ENCODE results near the gene P4HA2. TPM values are rescaled to one million over a fixed set of nuclear protein-coding genes. Genes with fewer than 3 reads are reported as not detected.
A peak's percentile ranks its signal among the peaks of the same experiment; 100 is the strongest.

P4HA2 gene
- total and polyA plus RNA-seq, 2 of the 13 experiments (the other 11 are each of a cell fraction or from before 2014, with no cell fraction given): 37.7 to 126 TPM

DNA sequence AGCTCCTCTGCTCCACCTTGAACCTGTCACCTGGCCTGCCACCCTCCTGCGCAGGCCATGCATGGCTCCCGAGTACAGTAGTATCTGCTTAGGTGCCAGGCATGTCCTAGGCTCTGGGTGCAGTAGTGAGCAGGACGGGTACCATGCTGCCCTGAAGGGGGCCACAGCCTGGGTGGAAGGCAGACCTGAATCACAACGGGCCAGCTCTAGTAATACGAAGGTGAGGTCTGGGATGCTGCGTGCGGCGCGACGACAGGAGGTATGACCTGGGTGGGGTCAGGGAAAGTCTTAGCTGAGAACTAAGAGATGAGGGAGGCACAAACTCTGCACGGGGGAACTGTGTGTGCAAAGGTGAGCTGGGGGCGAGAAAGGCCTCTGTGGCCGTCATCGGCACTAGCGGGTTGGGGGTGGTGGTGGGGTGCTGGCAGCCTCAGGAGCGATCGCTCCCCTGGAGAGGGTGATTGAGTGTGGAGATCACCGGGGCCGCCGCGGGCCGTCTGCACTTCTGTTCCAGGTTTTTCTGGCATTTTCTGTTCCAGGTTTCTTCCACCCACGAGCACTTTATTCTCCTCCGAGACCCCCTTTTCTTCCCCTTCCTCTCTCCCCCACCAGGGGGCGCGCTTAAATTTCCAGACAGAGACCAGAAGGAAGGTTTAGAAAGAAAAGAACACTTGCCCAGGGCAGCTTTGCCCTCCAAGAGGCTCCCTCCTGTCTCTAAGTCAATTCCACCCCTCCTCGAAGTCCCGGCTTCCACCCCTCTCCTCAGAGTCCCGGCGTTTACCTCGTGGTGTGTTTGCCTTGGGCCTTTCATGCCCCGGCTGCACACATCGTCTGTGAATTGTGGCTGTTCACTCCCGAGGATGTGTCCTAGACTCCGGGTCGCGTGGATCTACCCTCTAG is 44.9 kb upstream of the P4HA2 start (continued):
- TF ChIP-seq, protein P1, sequence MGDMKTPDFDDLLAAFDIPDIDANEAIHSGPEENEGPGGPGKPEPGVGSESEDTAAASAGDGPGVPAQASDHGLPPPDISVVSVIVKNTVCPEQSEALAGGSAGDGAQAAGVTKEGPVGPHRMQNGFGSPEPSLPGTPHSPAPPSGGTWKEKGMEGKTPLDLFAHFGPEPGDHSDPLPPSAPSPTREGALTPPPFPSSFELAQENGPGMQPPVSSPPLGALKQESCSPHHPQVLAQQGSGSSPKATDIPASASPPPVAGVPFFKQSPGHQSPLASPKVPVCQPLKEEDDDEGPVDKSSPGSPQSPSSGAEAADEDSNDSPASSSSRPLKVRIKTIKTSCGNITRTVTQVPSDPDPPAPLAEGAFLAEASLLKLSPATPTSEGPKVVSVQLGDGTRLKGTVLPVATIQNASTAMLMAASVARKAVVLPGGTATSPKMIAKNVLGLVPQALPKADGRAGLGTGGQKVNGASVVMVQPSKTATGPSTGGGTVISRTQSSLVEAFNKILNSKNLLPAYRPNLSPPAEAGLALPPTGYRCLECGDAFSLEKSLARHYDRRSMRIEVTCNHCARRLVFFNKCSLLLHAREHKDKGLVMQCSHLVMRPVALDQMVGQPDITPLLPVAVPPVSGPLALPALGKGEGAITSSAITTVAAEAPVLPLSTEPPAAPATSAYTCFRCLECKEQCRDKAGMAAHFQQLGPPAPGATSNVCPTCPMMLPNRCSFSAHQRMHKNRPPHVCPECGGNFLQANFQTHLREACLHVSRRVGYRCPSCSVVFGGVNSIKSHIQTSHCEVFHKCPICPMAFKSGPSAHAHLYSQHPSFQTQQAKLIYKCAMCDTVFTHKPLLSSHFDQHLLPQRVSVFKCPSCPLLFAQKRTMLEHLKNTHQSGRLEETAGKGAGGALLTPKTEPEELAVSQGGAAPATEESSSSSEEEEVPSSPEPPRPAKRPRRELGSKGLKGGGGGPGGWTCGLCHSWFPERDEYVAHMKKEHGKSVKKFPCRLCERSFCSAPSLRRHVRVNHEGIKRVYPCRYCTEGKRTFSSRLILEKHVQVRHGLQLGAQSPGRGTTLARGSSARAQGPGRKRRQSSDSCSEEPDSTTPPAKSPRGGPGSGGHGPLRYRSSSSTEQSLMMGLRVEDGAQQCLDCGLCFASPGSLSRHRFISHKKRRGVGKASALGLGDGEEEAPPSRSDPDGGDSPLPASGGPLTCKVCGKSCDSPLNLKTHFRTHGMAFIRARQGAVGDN (CRISPR knock-in tag; IDR thresholded peaks at IDR 0.05): peak; percentile 20; the same call in 1 of the 2 replicates
- TF ChIP-seq SALL1 (CRISPR knock-in tag; IDR thresholded peaks at IDR 0.05) (no peak), ZNF547 (CRISPR knock-in tag; IDR thresholded peaks at IDR 0.05) (no peak), ZNF740 (CRISPR knock-in tag; IDR thresholded peaks at IDR 0.05) (no peak), HDAC2 (CRISPR knock-in tag; IDR thresholded peaks at IDR 0.05) (no peak), CTCF (CRISPR knock-in tag; IDR thresholded peaks at IDR 0.05) (peak; percentile 70), ZNF333 (CRISPR knock-in tag; IDR thresholded peaks at IDR 0.05; ENCODE audit: borderline replicate concordance) (no peak), ZFP41 (CRISPR knock-in tag; IDR thresholded peaks at IDR 0.05; ENCODE audit: borderline replicate concordance) (no peak), ZNF773 (CRISPR knock-in tag; IDR thresholded peaks at IDR 0.05; ENCODE audit: borderline replicate concordance) (no peak), GABPB1 (CRISPR knock-in tag; IDR thresholded peaks at IDR 0.05) (no peak), RAD21 (CRISPR knock-in tag; IDR thresholded peaks at IDR 0.05) (peak; percentile 38; the same call in 1 of the 2 replicates), YEATS4 (CRISPR knock-in tag; IDR thresholded peaks at IDR 0.05; ENCODE audit: borderline replicate concordance) (no peak), IRF2 (CRISPR knock-in tag; IDR thresholded peaks at IDR 0.05) (no peak), BCL3 (CRISPR knock-in tag; IDR thresholded peaks at IDR 0.05) (no peak), STAG1 (CRISPR knock-in tag; IDR thresholded peaks at IDR 0.05) (peak; percentile 51)
- TF ChIP-seq, protein P2, sequence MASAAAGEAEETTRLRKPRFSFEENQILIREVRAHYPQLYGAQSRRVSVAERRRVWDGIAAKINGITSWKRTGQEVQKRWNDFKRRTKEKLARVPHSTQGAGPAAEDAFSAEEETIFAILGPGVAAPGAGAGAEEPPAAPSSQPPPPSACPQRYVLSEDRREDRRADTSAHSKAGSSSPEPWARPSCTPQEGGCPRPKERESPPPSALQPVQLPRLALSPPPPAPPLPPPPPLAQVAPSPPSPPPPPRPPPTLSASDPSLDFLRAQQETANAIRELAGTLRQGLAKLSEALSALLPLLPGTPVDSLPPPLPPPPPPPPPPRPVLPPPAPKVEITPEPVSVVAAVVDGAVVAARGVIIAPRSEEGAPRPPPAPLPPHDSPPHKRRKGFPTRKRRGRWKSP (CRISPR knock-in tag; IDR thresholded peaks at IDR 0.05): no peak
